ENCODE results near the gene PCDH9.

The PCDH9 gene

DNA sequence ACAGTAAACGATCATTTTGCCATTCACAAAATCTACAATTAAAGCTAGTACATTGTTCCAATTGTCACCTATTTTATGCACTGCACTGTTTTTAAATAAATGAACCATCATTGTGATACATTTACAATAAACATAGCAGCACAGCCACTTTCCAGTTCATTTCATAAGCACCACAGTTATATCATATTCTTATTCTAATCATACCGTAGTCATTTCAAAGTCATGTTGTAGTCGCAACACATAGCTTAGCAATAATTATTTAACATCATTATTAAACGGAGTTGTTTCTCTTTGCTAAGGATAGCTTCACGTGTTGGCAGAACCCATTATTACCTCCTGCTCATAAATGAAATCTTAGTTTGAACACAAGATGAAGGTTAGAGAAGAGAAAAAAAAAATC, 2.2 kb upstream of the PCDH9 start:
- H3K9ac ChIP-seq, result no peak overlapping the region

DNA sequence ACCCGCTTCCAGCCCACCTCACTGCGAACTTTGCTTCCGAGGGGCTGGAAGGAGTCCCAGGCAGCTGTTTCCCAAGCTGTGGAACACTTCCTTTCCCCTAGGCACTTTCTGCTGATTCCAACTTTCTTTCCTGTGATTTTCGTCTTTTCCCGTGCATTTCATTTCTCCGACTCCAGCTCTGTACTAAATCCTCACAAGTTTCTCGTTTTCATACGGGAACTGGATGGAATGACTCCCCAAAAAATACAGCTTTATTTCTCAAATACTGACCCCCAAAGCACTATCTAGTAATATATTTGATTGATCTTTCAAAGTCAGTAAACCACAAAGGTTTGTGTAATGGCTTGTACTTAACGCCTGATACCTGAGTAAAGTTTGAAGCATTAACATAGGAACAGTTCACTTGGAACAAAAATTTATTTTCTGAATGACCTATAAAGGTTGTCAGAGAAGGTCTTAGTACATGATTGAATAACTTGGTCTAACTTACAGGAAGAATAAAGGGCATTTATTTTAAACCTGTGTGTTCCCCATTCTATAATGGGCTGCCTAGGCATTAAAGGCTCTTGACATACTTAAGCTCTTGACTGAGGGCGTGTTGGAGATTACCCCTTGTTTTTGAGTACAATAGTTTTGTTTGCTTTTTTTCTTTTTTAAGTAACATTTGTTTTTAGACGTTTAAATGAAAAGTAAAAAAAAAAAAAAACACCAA, 1.3 kb upstream of the PCDH9 start:
- Histone ChIP-seq H3K27ac (peak overlapping the region; percentile 54), H3K36me3 (ENCODE audit: insufficient read depth) (no peaks in the 10 kb centered on the region)

More for the DNA sequence above, 2.2 kb upstream of the PCDH9 start:
- H3K4me1 ChIP-seq (ENCODE audit: low read depth, poor library complexity, severe bottlenecking), result peaks cover 17% of the 10 kb centered on the region
- no peak overlapping the region for H3K4me3 ChIP-seq (IDR thresholded peaks at IDR 0.05; ENCODE audit: insufficient read depth, low read depth, low read length)
- no peaks in the 10 kb centered on the region for H3K36me3 ChIP-seq (ENCODE audit: insufficient read depth)
- H3K79me2 ChIP-seq (ENCODE audit: insufficient read depth, low read depth), result no peaks in the 10 kb centered on the region
- TF ChIP-seq, protein P1, sequence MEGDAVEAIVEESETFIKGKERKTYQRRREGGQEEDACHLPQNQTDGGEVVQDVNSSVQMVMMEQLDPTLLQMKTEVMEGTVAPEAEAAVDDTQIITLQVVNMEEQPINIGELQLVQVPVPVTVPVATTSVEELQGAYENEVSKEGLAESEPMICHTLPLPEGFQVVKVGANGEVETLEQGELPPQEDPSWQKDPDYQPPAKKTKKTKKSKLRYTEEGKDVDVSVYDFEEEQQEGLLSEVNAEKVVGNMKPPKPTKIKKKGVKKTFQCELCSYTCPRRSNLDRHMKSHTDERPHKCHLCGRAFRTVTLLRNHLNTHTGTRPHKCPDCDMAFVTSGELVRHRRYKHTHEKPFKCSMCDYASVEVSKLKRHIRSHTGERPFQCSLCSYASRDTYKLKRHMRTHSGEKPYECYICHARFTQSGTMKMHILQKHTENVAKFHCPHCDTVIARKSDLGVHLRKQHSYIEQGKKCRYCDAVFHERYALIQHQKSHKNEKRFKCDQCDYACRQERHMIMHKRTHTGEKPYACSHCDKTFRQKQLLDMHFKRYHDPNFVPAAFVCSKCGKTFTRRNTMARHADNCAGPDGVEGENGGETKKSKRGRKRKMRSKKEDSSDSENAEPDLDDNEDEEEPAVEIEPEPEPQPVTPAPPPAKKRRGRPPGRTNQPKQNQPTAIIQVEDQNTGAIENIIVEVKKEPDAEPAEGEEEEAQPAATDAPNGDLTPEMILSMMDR (conservative IDR thresholded peaks at IDR 0.05; ENCODE audit: low read depth, low read length), result no peak
- no peaks in the 10 kb centered on the region for H3K27me3 ChIP-seq (ENCODE audit: insufficient read depth, low read depth)
- no peaks in the 10 kb centered on the region for H4K20me1 ChIP-seq (ENCODE audit: insufficient read depth)
- no peak overlapping the region for H3K27ac ChIP-seq
- H3K4me2 ChIP-seq, result no peak overlapping the region
- no peak overlapping the region for H2AFZ ChIP-seq (ENCODE audit: low read depth)

DNA sequence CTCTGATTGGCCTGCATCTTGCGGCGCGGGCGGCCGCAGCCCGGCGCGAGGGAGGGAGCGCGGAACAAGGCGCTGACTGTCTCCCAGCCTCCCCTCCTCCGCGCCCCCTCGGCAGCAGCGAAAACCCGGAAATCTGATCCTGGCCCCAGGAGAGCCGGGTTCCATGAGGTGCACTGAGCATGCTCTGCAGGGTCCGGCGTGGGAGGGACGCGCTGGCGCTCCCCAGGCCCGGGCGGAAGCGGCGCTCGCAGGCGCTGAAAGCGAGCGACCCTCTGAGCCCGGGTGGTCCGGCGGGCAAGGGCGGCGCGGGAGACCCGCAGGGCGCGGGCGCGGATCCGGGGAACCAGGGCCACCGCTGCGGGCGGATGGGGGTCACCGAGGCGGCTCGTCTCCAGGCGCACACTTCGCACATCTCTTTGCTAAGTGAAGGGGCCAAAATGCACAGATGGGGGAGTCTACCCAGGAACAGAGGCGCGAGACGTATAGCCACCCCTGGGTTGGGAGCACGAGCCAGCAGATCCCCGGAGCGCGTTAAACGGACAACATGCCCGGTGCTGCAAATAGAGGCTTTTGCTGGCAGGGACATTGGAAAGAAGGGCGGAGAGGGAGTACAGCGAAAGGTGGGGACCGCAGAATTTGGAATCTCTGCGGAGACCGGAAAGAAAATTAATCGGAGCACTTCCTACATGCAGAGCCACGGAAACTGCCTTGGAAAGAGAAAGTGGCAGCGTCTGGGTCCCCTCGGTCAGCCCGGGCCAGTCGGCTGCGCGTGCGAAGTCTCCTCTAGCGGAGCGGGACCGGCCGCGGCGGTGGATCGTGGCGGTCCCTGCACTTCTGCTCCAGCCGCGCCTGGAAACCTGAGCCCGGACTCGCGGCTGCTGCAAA, 510 bp upstream of the PCDH9 start:
- Histone ChIP-seq H3K27ac (peak overlapping the region; percentile 54), H2AFZ (ENCODE audit: low read depth) (peak overlapping the region; percentile 87), H4K20me1 (ENCODE audit: insufficient read depth) (no peaks in the 10 kb centered on the region), H3K27me3 (ENCODE audit: insufficient read depth, low read depth) (no peaks in the 10 kb centered on the region), H3K79me2 (ENCODE audit: insufficient read depth, low read depth) (no peaks in the 10 kb centered on the region), H3K36me3 (ENCODE audit: insufficient read depth) (no peaks in the 10 kb centered on the region), H3K9ac (peak overlapping the region; percentile 76; the same call in 1 of the 2 replicates), H3K4me1 (ENCODE audit: low read depth, poor library complexity, severe bottlenecking) (peaks cover 17% of the 10 kb centered on the region), H3K4me2 (peak overlapping the region; percentile 73), H3K4me3 (IDR thresholded peaks at IDR 0.05; ENCODE audit: insufficient read depth, low read depth, low read length) (no peak overlapping the region)
- TF ChIP-seq, protein P1 (conservative IDR thresholded peaks at IDR 0.05; ENCODE audit: low read depth, low read length), result no peak

More for the DNA sequence above, 1.3 kb upstream of the PCDH9 start:
- Histone ChIP-seq H3K4me2 (peak overlapping the region; percentile 73), H3K9ac (peak overlapping the region; percentile 76; the same call in 1 of the 2 replicates), H3K4me3 (IDR thresholded peaks at IDR 0.05; ENCODE audit: insufficient read depth, low read depth, low read length) (no peak overlapping the region), H4K20me1 (ENCODE audit: insufficient read depth) (no peaks in the 10 kb centered on the region), H2AFZ (ENCODE audit: low read depth) (peak overlapping the region; percentile 83), H3K4me1 (ENCODE audit: low read depth, poor library complexity, severe bottlenecking) (peaks cover 17% of the 10 kb centered on the region), H3K79me2 (ENCODE audit: insufficient read depth, low read depth) (no peaks in the 10 kb centered on the region), H3K27me3 (ENCODE audit: insufficient read depth, low read depth) (no peaks in the 10 kb centered on the region)
- TF ChIP-seq, protein P1 (conservative IDR thresholded peaks at IDR 0.05; ENCODE audit: low read depth, low read length), result no peak

DNA sequence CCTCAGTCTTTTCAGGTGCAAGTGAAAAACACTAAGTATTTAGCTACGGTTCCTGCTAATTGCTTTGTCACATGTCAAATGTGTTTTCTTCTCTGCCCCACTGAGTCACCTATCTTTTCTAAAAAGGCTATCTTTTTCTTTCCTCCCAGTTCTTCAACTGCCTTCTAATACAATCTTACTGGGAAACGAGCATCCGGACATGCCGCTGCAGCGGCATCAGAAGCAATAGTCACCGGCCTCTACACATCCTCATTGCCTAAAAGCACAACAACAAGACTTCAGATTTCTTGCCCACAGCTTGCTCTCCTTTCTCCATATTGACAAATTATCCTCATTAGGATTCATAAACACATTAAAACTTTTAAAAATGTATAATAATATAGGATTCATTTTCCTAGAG, 1.2 kb downstream of the PCDH9 start:
- no peak overlapping the region for H3K4me3 ChIP-seq (IDR thresholded peaks at IDR 0.05; ENCODE audit: insufficient read depth, low read depth, low read length)

More for the DNA sequence above, 1.2 kb downstream of the PCDH9 start:
- Histone ChIP-seq H3K27me3 (ENCODE audit: insufficient read depth, low read depth) (no peaks in the 10 kb centered on the region), H3K9ac (no peak overlapping the region), H3K4me1 (ENCODE audit: low read depth, poor library complexity, severe bottlenecking) (peaks cover 30% of the 10 kb centered on the region), H2AFZ (ENCODE audit: low read depth) (no peak overlapping the region), H3K79me2 (ENCODE audit: insufficient read depth, low read depth) (no peaks in the 10 kb centered on the region), H3K27ac (no peak overlapping the region), H4K20me1 (ENCODE audit: insufficient read depth) (no peaks in the 10 kb centered on the region), H3K4me2 (peak overlapping the region; percentile 57), H3K36me3 (ENCODE audit: insufficient read depth) (no peaks in the 10 kb centered on the region)
- TF ChIP-seq, protein P1 (conservative IDR thresholded peaks at IDR 0.05; ENCODE audit: low read depth, low read length), result no peak

Measured in KMS-11 (cell line).